HepG2 (cell line): ENCODE measurements around the gene VEGFB. TPM values are rescaled to one million over a fixed set of nuclear protein-coding genes. Genes with fewer than 3 reads are reported as not detected.

ENCODE experiments used
- BCL6 ChIP-seq: IDR thresholded peaks from 2 replicates; pipeline ENCODE4 v1.6.1; 2016; ENCODE audit warnings: missing genetic modification reagents, missing compliant biosample characterization
- ETS1 ChIP-seq: sonication (generic); formaldehyde crosslinking; IDR thresholded peaks from 2 replicates; pipeline ENCODE4 v1.4.0; 2020; ENCODE audit warnings: missing genetic modification reagents
- FIP1L1 ChIP-seq: fragments of 200-400 bp; formaldehyde crosslinking; IDR thresholded peaks from 2 replicates; pipeline ENCODE4 v1.6.1; 2018; ENCODE audit warnings: low read depth, mild to moderate bottlenecking, low read length, moderate library complexity, borderline replicate concordance; ENCODE audit not compliant: insufficient read depth
- GZF1 ChIP-seq: sonication (generic); formaldehyde crosslinking; IDR thresholded peaks from 2 replicates; pipeline ENCODE4 v1.5.1; 2020; ENCODE audit warnings: mild to moderate bottlenecking, missing genetic modification reagents
- HNRNPK ChIP-seq: fragments of 200-400 bp; formaldehyde crosslinking; IDR thresholded peaks from 2 replicates; pipeline ENCODE4 v1.6.1; 2018; ENCODE audit warnings: low read length, low read depth, moderate library complexity, mild to moderate bottlenecking; ENCODE audit not compliant: poor library complexity, severe bottlenecking
- KAT8 ChIP-seq: IDR thresholded peaks from 2 replicates; pipeline ENCODE4 v1.6.1; 2016; ENCODE audit warnings: missing genetic modification reagents, missing compliant biosample characterization
- MBNL3 ChIP-seq: fragments of 250-450 bp; sonication (Bioruptor Pico); conservative IDR thresholded peaks from 2 replicates; pipeline ENCODE4 v1.8.0; 2022; ENCODE audit warnings: mild to moderate bottlenecking, inconsistent platforms
- MED1 ChIP-seq: sonication (generic); formaldehyde crosslinking; IDR thresholded peaks from 2 replicates; pipeline ENCODE4 v1.4.0; 2020; ENCODE audit warnings: missing genetic modification reagents
- MEIS2 ChIP-seq: sonication (generic); formaldehyde crosslinking; IDR thresholded peaks from 2 replicates; pipeline ENCODE4 v1.9.0; 2021; ENCODE audit warnings: mild to moderate bottlenecking, missing genetic modification reagents
- POGZ ChIP-seq: sonication (generic); formaldehyde crosslinking; IDR thresholded peaks from 2 replicates; pipeline ENCODE4 v1.4.0; 2020; ENCODE audit warnings: mild to moderate bottlenecking, missing genetic modification reagents
- SMAD1 ChIP-seq: sonication (generic); formaldehyde crosslinking; IDR thresholded peaks from 2 replicates; pipeline ENCODE4 v1.4.0; 2020; ENCODE audit warnings: missing genetic modification reagents, low read depth, mild to moderate bottlenecking, borderline replicate concordance
- TRIM24 ChIP-seq: sonication (generic); formaldehyde crosslinking; IDR thresholded peaks from 2 replicates; pipeline ENCODE4 v1.8.0; 2022; ENCODE audit warnings: mild to moderate bottlenecking, missing genetic modification reagents
- U2AF1 ChIP-seq: fragments of 200-400 bp; formaldehyde crosslinking; optimal IDR thresholded peaks from 2 replicates; pipeline ENCODE3; 2017; ENCODE audit warnings: mild to moderate bottlenecking, low read depth, low read length
- ZFX ChIP-seq: sonication (generic); formaldehyde crosslinking; IDR thresholded peaks from 2 replicates; pipeline ENCODE4 v1.4.0; 2020; ENCODE audit warnings: mild to moderate bottlenecking, low read depth, missing genetic modification reagents, moderate library complexity
- ZHX2 ChIP-seq, 2 experiments: sonication (generic) in 1 of 2; formaldehyde crosslinking in 1 of 2; IDR thresholded peaks; 2 replicates each; pipeline versions ENCODE4 v1.6.1 to v1.9.0; 2014 to 2022; ENCODE audit warnings: antibody characterized with exemption in 1 of 2, borderline replicate concordance in 1 of 2, inconsistent platforms in 1 of 2, low read depth in 1 of 2, missing genetic modification reagents in 1 of 2
- ZNF124 ChIP-seq: sonication (generic); formaldehyde crosslinking; IDR thresholded peaks from 2 replicates; pipeline ENCODE4 v1.4.0; 2020; ENCODE audit warnings: missing genetic modification reagents
- ZNF280D ChIP-seq: sonication (generic); formaldehyde crosslinking; IDR thresholded peaks from 2 replicates; pipeline ENCODE4 v1.5.1; 2020; ENCODE audit warnings: mild to moderate bottlenecking, missing genetic modification reagents
- ZNF576 ChIP-seq: sonication (generic); formaldehyde crosslinking; IDR thresholded peaks from 2 replicates; pipeline ENCODE4 v1.4.0; 2020; ENCODE audit warnings: mild to moderate bottlenecking, missing genetic modification reagents
- ZNF589 ChIP-seq: sonication (generic); formaldehyde crosslinking; conservative IDR thresholded peaks from 2 replicates; pipeline ENCODE4 v1.8.0; 2022; ENCODE audit warnings: mild to moderate bottlenecking, moderate library complexity, missing genetic modification reagents
- polyA plus RNA-seq, 8 experiments: library from polyadenylated mRNA; depleted of rRNA in 3 of 8; stranded (reverse) in 7 of 8; unstranded in 1 of 8; fragments of >200 nt; fragmentation: Illumina TruSeq in 4 of 8; extraction: Trizol in 4 of 8; gene quantifications; 2 replicates each; pipeline versions ENCODE4 v1.2.1 to v1.2.3, GENCODE V29; 2011 to 2016; ENCODE audit warnings: low read depth in 4 of 8, missing spikeins in 1 of 8, mixed read lengths in 1 of 8; ENCODE audit not compliant: insufficient read depth in 1 of 8
- total RNA-seq, 5 experiments: library from RNA; depleted of rRNA; stranded (reverse); fragments of >200 nt; fragmentation: Illumina TruSeq; extraction: Trizol; gene quantifications; 2 replicates each; pipeline ENCODE4 v1.2.3, GENCODE V29; 2016; ENCODE audit warnings: low read depth in 1 of 5

The VEGFB gene
- total and polyA plus RNA-seq, 2 of the 13 experiments (the other 11 are each of a cell fraction or from before 2014, with no cell fraction given) = 9.0 to 11.3 TPM

- TF ChIP-seq TRIM24 (CRISPR knock-in tag) (no peak), KAT8 (CRISPR knock-in tag) (no peak), GZF1 (CRISPR knock-in tag) (no peak), ZNF589 (CRISPR knock-in tag) (0 out of 2 replicates have a peak, but pooled peaks have one; percentile 33), ETS1 (CRISPR knock-in tag) (no peak), ZFX (CRISPR knock-in tag) (peak; percentile 52), U2AF1 (no peak), FIP1L1 (no peak), BCL6 (CRISPR knock-in tag) (no peak), ZNF124 (CRISPR knock-in tag) (no peak), MBNL3 (CRISPR knock-in tag) (no peak), ZNF576 (CRISPR knock-in tag) (no peak), SMAD1 (CRISPR knock-in tag) (no peak), POGZ (no peak), ZNF280D (CRISPR knock-in tag) (no peak), HNRNPK (peak; percentile 36), ZHX2 (IDR thresholded peaks at IDR 0.05; ENCODE audit: low read depth) (no peak), ZHX2 (CRISPR knock-in tag; IDR thresholded peaks at IDR 0.05; ENCODE audit: borderline replicate concordance) (no peak), MEIS2 (CRISPR knock-in tag) (peak; percentile 30; the same call in 1 of the 2 replicates), MED1 (no peak)
Observed at GRCh38 chr11:64233913-64234586, at the start of gene VEGFB (continued).
